Thoracic aorta (tissue), 2 donors: Measurements from ENCODE around the gene NINJ2. TPM values are rescaled to one million over a fixed set of nuclear protein-coding genes. Genes with fewer than 3 reads are reported as not detected.

Experiments
- ATAC-seq: fragments of 150-250 bp; one replicate; pipeline ENCODE4 v1.8.0; 2017; ENCODE audit warnings: low read depth; ENCODE audit not compliant: insufficient number of reproducible peaks, low FRiP score
- DNase-seq: peaks from one replicate; pipeline ENCODE4 v3.0.0-alpha.2; 2020; ENCODE audit warnings: low spot score
- H3K27ac ChIP-seq, 2 donors: fragments of 200-600 bp; sonication (generic); 1 replicate in 1 of 2; 2 replicates in 1 of 2; pipeline ENCODE4 v1.5.1; 2016; ENCODE audit warnings: mild to moderate bottlenecking in 2 of 2, moderate library complexity in 2 of 2
- H3K27me3 ChIP-seq: fragments of 200-600 bp; sonication (generic); replicated peaks from 2 replicates; pipeline ENCODE4 v1.6.0; 2016; ENCODE audit warnings: mild to moderate bottlenecking; ENCODE audit not compliant: insufficient read depth
- H3K36me3 ChIP-seq: fragments of 200-600 bp; sonication (generic); one replicate; pipeline ENCODE4 v1.5.1; 2016
- H3K4me1 ChIP-seq, 2 donors: fragments of 200-600 bp; sonication (generic); 1 replicate in 1 of 2; 2 replicates in 1 of 2; pipeline versions ENCODE4 v1.5.1 to v1.6.0; 2016; ENCODE audit warnings: low read depth in 2 of 2, mild to moderate bottlenecking in 1 of 2; ENCODE audit not compliant: control insufficient read depth in 1 of 2
- H3K4me3 ChIP-seq: fragments of 200-600 bp; sonication (generic); 2 replicates; pipeline ENCODE4 v1.5.1; 2016; ENCODE audit warnings: mild to moderate bottlenecking
- H3K9me3 ChIP-seq: fragments of 200-600 bp; sonication (generic); 2 replicates; pipeline ENCODE4 v1.5.1; 2016
- total RNA-seq, 2 donors: library from RNA; depleted of rRNA; stranded (reverse); fragments of >200 nt; gene quantifications; one replicate each; pipeline versions ENCODE4 v1.1.0 to v1.2.3, GENCODE V29; 2016
- TF ChIP-seq, protein P1 (sequence below): fragments of 200-600 bp; sonication (generic); IDR thresholded peaks from one replicate; pipeline ENCODE4 v1.5.1; 2019; ENCODE audit warnings: antibody characterized with exemption

Gene NINJ2
- total RNA-seq, 2 donors from 2014 or later: 2.4 to 5.3 TPM

DNA sequence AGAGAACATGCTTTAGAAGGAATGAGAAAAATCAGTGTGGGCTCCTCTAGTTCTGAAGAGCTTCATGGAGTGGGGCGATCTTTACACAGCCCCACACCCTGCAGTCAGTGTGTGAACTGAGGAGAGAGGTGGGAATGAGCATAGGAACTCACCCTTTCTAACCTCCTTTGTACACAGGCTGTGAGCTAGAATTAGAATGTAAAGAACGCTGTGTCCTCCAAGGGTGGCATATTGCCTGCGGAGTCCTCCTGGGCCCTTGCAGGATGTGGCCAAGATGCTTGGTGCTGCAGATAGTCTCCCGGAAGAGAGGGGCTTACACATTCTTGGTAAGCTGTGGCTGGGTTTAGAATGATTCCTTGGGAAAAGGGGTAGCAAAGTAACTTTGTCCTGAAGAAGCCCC lies 43.9 kb downstream of the NINJ2 start:
- DNase-seq (no peak), ATAC-seq (no peak)
- no peaks in the 10 kb centered on the region for H3K9me3 ChIP-seq
- TF ChIP-seq, protein P1, sequence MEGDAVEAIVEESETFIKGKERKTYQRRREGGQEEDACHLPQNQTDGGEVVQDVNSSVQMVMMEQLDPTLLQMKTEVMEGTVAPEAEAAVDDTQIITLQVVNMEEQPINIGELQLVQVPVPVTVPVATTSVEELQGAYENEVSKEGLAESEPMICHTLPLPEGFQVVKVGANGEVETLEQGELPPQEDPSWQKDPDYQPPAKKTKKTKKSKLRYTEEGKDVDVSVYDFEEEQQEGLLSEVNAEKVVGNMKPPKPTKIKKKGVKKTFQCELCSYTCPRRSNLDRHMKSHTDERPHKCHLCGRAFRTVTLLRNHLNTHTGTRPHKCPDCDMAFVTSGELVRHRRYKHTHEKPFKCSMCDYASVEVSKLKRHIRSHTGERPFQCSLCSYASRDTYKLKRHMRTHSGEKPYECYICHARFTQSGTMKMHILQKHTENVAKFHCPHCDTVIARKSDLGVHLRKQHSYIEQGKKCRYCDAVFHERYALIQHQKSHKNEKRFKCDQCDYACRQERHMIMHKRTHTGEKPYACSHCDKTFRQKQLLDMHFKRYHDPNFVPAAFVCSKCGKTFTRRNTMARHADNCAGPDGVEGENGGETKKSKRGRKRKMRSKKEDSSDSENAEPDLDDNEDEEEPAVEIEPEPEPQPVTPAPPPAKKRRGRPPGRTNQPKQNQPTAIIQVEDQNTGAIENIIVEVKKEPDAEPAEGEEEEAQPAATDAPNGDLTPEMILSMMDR: no peak
- H3K4me1 ChIP-seq: peaks cover 0 to 4% of the 10 kb centered on the region in 2 donors
- no peak overlapping the region for H3K27ac ChIP-seq
- H3K27me3 ChIP-seq: no peaks in the 10 kb centered on the region
- no peaks in the 10 kb centered on the region for H3K36me3 ChIP-seq
- H3K4me3 ChIP-seq: no peak overlapping the region

DNA sequence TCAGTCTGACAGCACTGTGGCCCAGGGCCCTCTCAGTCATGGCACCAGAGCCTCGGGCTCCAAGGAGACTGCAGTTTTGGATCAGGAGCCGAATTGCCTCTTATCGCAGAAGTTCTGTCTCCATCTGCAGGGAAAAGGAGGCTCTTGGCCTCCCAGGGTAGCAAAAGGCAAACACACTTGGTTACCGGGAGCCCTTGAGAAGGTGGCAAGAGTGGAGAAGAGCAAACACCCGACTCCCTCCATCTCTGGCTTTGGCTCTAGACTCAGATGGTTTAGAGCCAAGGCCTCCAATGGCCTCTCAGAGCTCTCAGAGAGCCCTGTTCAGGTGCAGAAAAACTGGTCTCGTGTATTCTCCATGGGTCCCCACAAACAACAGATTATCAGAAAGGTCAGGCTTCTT lies 44.6 kb downstream of the NINJ2 start:
- H3K4me1 ChIP-seq: peaks cover 0 to 4% of the 10 kb centered on the region in 2 donors
- H3K27ac ChIP-seq: no peak overlapping the region
- no peak for ATAC-seq
- no peaks in the 10 kb centered on the region for H3K9me3 ChIP-seq
- DNase-seq: no peak
- no peak overlapping the region for H3K4me3 ChIP-seq
- H3K27me3 ChIP-seq: no peaks in the 10 kb centered on the region
- TF ChIP-seq, protein P1: no peak
- H3K36me3 ChIP-seq: no peaks in the 10 kb centered on the region

DNA sequence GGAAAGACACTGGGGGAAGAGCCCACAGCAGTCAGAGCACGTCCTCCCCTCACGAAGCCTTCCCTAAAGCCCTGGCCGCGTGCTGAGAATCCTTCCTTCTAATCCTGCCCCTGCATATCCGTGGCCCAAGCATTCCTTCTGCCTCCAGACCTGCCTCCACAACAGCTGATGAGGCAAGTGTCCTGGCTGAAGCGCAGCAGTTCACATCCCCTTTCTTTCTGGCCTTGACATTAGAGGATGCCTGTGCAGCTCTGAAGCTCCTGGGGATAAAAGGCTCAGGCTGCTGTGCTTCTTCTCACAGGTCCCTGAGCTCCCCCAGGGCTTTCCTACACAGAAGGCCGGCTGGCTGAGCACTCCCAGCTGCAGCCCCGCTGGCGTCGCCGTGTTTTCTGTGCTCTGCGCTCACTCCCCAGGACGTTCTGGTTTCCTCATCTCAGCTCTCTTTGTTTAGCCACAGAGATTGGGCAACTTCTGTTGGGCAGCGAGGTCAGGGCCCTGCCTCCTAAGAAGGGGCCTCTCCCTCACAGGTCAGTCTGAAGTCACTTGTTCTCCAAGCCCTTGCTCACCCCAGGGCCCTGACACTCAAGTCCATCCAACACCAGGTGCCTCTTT lies 45.8 kb downstream of the NINJ2 start:
- Histone ChIP-seq H3K9me3 (no peaks in the 10 kb centered on the region), H3K27ac (peak overlapping the region in 1 of 2 donors; percentile 40), H3K36me3 (no peaks in the 10 kb centered on the region), H3K4me1 (peaks cover 0 to 4% of the 10 kb centered on the region in 2 donors), H3K4me3 (no peak overlapping the region), H3K27me3 (no peaks in the 10 kb centered on the region)
- TF ChIP-seq, protein P1: no peak
- DNase-seq (no peak), ATAC-seq (no peak)

DNA sequence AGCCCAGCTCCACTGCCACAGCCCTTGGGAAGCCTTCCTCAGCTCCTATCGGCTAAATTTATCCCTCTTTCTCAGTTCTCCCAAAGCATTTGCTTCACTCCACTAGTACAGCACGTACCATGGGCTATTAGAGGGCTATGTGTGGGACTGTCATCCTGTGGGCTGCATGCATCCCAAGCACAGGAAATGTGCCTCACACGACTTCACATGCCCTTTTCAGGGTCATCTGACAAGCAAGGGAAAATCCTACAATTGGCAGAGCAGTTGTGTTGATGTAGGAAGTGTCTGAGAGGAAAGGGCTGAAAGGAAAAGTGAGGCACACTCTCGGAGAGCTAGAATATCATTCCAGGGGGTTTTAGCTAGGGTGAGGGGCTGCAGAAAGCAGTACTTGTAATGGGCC lies 47.6 kb downstream of the NINJ2 start:
- DNase-seq: no peak
- H3K9me3 ChIP-seq: no peaks in the 10 kb centered on the region
- H3K4me3 ChIP-seq: no peak overlapping the region
- H3K36me3 ChIP-seq: no peaks in the 10 kb centered on the region
- TF ChIP-seq, protein P1: no peak
- ATAC-seq: no peak
- no peaks in the 10 kb centered on the region for H3K27me3 ChIP-seq
- peaks cover 0 to 6% of the 10 kb centered on the region in 2 donors for H3K4me1 ChIP-seq
- H3K27ac ChIP-seq: peak overlapping the region in 1 of 2 donors; percentile 4

DNA sequence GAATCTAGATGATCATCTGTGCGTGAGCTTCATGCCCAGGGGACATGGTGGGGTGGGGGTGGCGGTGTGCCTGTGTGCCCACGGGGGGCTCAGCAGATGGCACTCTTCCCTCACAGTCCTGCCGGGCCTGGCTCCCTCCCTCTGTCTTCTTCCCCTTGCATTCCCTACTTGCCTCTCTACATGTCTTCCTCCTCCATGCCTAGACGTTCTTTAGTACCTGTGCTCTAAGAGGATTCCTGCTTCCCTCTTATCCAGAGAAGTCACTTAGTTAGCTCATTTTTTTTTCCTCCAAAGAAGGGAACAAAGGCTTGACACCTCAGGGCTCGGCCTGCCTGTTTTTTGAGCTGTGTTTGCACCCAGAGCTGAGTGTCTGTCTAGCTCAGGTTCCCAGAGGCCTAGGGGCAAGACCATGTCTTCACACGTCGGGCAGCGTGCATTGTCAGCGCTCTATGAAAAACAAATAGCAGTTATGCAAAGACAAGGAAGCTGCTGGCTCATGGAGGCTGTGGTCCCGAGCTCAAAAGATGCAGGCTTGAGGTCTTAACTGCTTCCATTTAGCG lies 48.8 kb downstream of the NINJ2 start:
- Histone ChIP-seq H3K4me1 (peaks cover 3 to 16% of the 10 kb centered on the region in 2 donors), H3K4me3 (no peak overlapping the region), H3K36me3 (no peaks in the 10 kb centered on the region), H3K27ac (no peak overlapping the region), H3K9me3 (no peaks in the 10 kb centered on the region), H3K27me3 (no peaks in the 10 kb centered on the region)
- TF ChIP-seq, protein P1: no peak
- ATAC-seq (no peak), DNase-seq (no peak)
